ENCODE measurements around the gene CAPN13.

DNA sequence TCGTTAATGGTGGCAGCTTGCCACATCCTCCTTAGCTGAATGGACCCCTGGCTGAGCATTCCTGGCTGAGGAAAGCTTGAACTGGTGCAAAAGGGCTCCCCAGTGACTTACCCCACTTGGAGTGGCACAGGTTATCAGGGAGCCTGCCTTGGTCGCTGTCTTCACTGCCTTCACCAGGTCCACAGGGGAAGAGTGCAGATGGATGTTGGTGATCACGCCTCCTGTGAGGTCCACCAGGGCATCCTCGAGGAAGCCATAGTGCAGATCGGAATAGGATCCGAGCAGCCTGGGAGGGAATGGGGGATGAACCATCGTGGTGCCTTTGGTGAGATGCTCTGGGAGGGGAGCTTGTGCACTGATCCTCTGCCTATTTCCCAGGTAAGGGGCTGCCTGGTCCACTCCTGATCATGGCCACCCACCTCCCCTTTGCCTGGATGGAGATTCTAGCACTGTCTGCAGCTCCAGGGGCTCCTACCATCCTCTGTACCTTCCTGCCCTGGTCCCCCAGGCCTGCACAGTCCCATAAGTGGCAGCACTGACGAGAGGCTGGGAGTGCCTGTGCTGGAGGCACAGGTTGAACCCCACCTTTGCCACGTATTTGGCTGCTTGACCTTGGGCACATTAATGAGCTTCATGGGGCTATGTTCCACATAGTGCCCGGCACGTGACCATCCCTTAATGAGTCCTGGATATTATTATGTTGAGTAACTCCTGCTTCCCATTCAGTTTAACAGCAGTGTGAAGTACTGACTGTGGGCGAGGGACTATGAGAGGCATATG is 43.0 kb downstream of the CAPN13 start:
- no peak for TF ChIP-seq EZH2phosphoT487 (IDR thresholded peaks at IDR 0.05; ENCODE audit: borderline replicate concordance)
- no peak for TF ChIP-seq CTCF (conservative IDR thresholded peaks at IDR 0.05; ENCODE audit: low read length)
